ENCODE data around the gene IFT81. TPM values are rescaled to one million over a fixed set of nuclear protein-coding genes. Genes with fewer than 3 reads are reported as not detected.

Gene IFT81
- polyA plus RNA-seq, 2 of the 4 experiments (the other 2 are of a cell fraction): 40.7 to 73.4 TPM

GRCh38 chr12:110122929-110123328, 1.2 kb upstream of the IFT81 start:
- POLR2A ChIA-PET: interaction anchor here (1.4 to 2.4 kb wide), 4 partner anchors 12 to 124 kb away, joined by 4 to 26 read pairs (median 8); no protein-coding TSS in a partner anchor
- Histone ChIP-seq H3K4me3 (no peak overlapping the region), H3K9me3 (no peaks in the 10 kb centered on the region), H3K4me2 (no peak overlapping the region; the same call in 2 of the 3 replicates), H3K4me1 (peaks cover 43% of the 10 kb centered on the region), H3K27ac (peak overlapping the region; percentile 54 to 81)
- DNase-seq (ENCODE audit: low read depth in 1 of 2, low spot score in 1 of 2): no peak
- CTCF ChIA-PET: interaction anchor here (0.8 to 2.5 kb wide), 9 partner anchors 11 to 193 kb away, joined by 3 to 9 read pairs (median 4); no protein-coding TSS in a partner anchor
- no peak for FAIRE-seq
- no peak for ATAC-seq
- 96% methylated on average over 4 of the region's 4 CpGs for WGBS (ENCODE audit: missing lambda C conversion rate)
- TF ChIP-seq ATOH8 (CRISPR knock-in tag; IDR thresholded peaks at IDR 0.05; ENCODE audit: low read depth) (no peak), RARB (CRISPR knock-in tag; IDR thresholded peaks at IDR 0.05) (no peak), ZSCAN20 (CRISPR knock-in tag; IDR thresholded peaks at IDR 0.05) (no peak), ESRRA (IDR thresholded peaks at IDR 0.05; ENCODE audit: borderline replicate concordance, low read length) (no peak), TFCP2L1 (CRISPR knock-in tag; IDR thresholded peaks at IDR 0.05) (no peak), JUNB (IDR thresholded peaks at IDR 0.05) (no peak), POLR2A (IDR thresholded peaks at IDR 0.05; ENCODE audit: low read length) (no peak), FOXS1 (CRISPR knock-in tag; IDR thresholded peaks at IDR 0.05) (no peak), NPAS2 (CRISPR knock-in tag; IDR thresholded peaks at IDR 0.05; ENCODE audit: borderline replicate concordance) (no peak), POLR2AphosphoS2 (conservative IDR thresholded peaks at IDR 0.05; ENCODE audit: low read length) (no peak), HES2 (IDR thresholded peaks at IDR 0.05) (no peak), HEYL (CRISPR knock-in tag; IDR thresholded peaks at IDR 0.05) (no peak), NFE2L2 (conservative IDR thresholded peaks at IDR 0.05; ENCODE audit: low read length) (no peak), HDAC2 (IDR thresholded peaks at IDR 0.05) (no peak)
- TF ChIP-seq, protein P1, sequence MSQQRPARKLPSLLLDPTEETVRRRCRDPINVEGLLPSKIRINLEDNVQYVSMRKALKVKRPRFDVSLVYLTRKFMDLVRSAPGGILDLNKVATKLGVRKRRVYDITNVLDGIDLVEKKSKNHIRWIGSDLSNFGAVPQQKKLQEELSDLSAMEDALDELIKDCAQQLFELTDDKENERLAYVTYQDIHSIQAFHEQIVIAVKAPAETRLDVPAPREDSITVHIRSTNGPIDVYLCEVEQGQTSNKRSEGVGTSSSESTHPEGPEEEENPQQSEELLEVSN (IDR thresholded peaks at IDR 0.05; ENCODE audit: borderline replicate concordance, low read depth): no peak
- TF ChIP-seq, protein P2, sequence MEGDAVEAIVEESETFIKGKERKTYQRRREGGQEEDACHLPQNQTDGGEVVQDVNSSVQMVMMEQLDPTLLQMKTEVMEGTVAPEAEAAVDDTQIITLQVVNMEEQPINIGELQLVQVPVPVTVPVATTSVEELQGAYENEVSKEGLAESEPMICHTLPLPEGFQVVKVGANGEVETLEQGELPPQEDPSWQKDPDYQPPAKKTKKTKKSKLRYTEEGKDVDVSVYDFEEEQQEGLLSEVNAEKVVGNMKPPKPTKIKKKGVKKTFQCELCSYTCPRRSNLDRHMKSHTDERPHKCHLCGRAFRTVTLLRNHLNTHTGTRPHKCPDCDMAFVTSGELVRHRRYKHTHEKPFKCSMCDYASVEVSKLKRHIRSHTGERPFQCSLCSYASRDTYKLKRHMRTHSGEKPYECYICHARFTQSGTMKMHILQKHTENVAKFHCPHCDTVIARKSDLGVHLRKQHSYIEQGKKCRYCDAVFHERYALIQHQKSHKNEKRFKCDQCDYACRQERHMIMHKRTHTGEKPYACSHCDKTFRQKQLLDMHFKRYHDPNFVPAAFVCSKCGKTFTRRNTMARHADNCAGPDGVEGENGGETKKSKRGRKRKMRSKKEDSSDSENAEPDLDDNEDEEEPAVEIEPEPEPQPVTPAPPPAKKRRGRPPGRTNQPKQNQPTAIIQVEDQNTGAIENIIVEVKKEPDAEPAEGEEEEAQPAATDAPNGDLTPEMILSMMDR (IDR thresholded peaks at IDR 0.05): no peak

DNA sequence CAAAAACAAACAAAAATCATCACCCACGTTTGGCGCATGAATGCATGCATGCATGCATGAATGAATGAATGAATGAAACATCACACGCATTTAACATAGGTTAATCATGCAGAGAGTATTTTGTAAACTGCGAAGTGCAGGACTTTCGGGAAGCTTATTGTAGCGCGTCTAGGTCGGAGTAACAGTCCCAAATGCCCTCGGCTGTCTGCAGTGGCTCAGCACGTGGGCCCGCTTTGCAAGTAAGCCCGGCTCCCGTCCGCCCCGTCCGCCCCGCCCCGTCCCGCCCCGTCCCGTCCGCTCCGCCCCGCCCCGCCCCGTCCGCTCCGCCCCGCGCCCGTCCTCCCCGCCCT, 263 bp upstream of the IFT81 start:
- DNase-seq (ENCODE audit: low read depth in 1 of 2, low spot score in 1 of 2): no peak
- TF ChIP-seq HES2 (IDR thresholded peaks at IDR 0.05) (no peak), HOXB13 (CRISPR knock-in tag; IDR thresholded peaks at IDR 0.05; ENCODE audit: low read depth) (peak; percentile 86; the same call in 1 of the 2 replicates), CHD4 (IDR thresholded peaks at IDR 0.05; ENCODE audit: borderline replicate concordance) (no peak), ESRRA (IDR thresholded peaks at IDR 0.05; ENCODE audit: borderline replicate concordance, low read length) (no peak), ZC3H11A (IDR thresholded peaks at IDR 0.05) (no peak), NR3C1 (IDR thresholded peaks at IDR 0.05) (no peak), POLR2A (IDR thresholded peaks at IDR 0.05; ENCODE audit: low read length) (peak; percentile 46), FOSB (CRISPR knock-in tag; IDR thresholded peaks at IDR 0.05) (peak; percentile 65; the same call in 1 of the 2 replicates), GATA3 (IDR thresholded peaks at IDR 0.05; ENCODE audit: borderline replicate concordance) (no peak), HOXB5 (CRISPR knock-in tag; IDR thresholded peaks at IDR 0.05) (peak; percentile 75), POLR2AphosphoS2 (conservative IDR thresholded peaks at IDR 0.05; ENCODE audit: low read length) (no peak), MYC (IDR thresholded peaks at IDR 0.05; ENCODE audit: borderline replicate concordance, low read length) (0 out of 2 replicates have a peak, but pooled peaks have one; percentile 63), CBX8 (IDR thresholded peaks at IDR 0.05) (no peak), JUNB (IDR thresholded peaks at IDR 0.05) (no peak), JUN (IDR thresholded peaks at IDR 0.05) (peak in 1 of 2 experiments; percentile 47; a peak in 2 of 5 replicates), CBX2 (IDR thresholded peaks at IDR 0.05; ENCODE audit: borderline replicate concordance, low read depth) (no peak), ZSCAN20 (CRISPR knock-in tag; IDR thresholded peaks at IDR 0.05) (no peak), FOXS1 (CRISPR knock-in tag; IDR thresholded peaks at IDR 0.05) (no peak), MAFK (IDR thresholded peaks at IDR 0.05; ENCODE audit: partially characterized antibody) (no peak), ZNF302 (CRISPR knock-in tag; IDR thresholded peaks at IDR 0.05) (peak; percentile 59; the same call in 1 of the 2 replicates)
- TF ChIP-seq, protein P1 (IDR thresholded peaks at IDR 0.05; ENCODE audit: borderline replicate concordance, low read depth): peak; percentile 98
- TF ChIP-seq, protein P3, sequence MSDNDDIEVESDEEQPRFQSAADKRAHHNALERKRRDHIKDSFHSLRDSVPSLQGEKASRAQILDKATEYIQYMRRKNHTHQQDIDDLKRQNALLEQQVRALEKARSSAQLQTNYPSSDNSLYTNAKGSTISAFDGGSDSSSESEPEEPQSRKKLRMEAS (IDR thresholded peaks at IDR 0.05): peak; percentile 99
- TF ChIP-seq, protein P4, sequence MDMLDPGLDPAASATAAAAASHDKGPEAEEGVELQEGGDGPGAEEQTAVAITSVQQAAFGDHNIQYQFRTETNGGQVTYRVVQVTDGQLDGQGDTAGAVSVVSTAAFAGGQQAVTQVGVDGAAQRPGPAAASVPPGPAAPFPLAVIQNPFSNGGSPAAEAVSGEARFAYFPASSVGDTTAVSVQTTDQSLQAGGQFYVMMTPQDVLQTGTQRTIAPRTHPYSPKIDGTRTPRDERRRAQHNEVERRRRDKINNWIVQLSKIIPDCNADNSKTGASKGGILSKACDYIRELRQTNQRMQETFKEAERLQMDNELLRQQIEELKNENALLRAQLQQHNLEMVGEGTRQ (IDR thresholded peaks at IDR 0.05): peak; percentile 22; the same call in 1 of the 2 replicates

More for the DNA sequence above, 263 bp upstream of the IFT81 start:
- ChIA-PET CTCF (interaction anchor here (0.7 to 2.5 kb wide), 13 partner anchors 9 to 226 kb away, joined by 3 to 9 read pairs (median 5); no protein-coding TSS in a partner anchor), POLR2A (interaction anchor here (0.8 to 2.4 kb wide), 10 partner anchors 11 to 307 kb away, joined by 3 to 26 read pairs (median 4); partner anchors contain the start of gene ATP2A2)
- peak overlapping the region; percentile 63 for H3K4me2 ChIP-seq
- peak; percentile 84 to 91 for ATAC-seq
- no peaks in the 10 kb centered on the region for H3K9me3 ChIP-seq
- peak; percentile 54 for FAIRE-seq
- H3K4me3 ChIP-seq: no peak overlapping the region; the same call in 2 of the 3 replicates
- peak overlapping the region; percentile 54 to 81 for H3K27ac ChIP-seq
- 8% methylated on average over 11 of the region's 32 CpGs for WGBS (ENCODE audit: missing lambda C conversion rate)
- H3K4me1 ChIP-seq: peaks cover 38% of the 10 kb centered on the region
